Activated CD4-positive, alpha-beta T cell treated with anti-CD3 and anti-CD28 coated beads, Interleukin-2, amount 10 ng/mL, durations not matched to agents 24 days and 14 days (primary cell): Measurements from ENCODE around the gene ARHGAP21. TPM values are rescaled to one million over a fixed set of nuclear protein-coding genes. Genes with fewer than 3 reads are reported as not detected.
A peak's percentile ranks its signal among the peaks of the same experiment; 100 is the strongest.
"Not testable (repeated sequence)": the region's sequence is repeated elsewhere in the genome, so short reads cannot be mapped to it uniquely, and the experiment has no call there.

ENCODE experiments used
- DNase-seq: peaks from one replicate; pipeline ENCODE4 v3.0.0; 2022
- H3K27ac Mint-ChIP-seq: one replicate; pipeline ENCODE4 v1.8.0; 2022; ENCODE audit warnings: mild to moderate bottlenecking, mixed read lengths
- H3K27me3 Mint-ChIP-seq: one replicate; pipeline ENCODE4 v1.8.0; 2022; ENCODE audit warnings: mixed read lengths
- H3K36me3 Mint-ChIP-seq: one replicate; pipeline ENCODE4 v1.8.0; 2022; ENCODE audit warnings: low read depth, mild to moderate bottlenecking, mixed read lengths
- H3K4me1 Mint-ChIP-seq: one replicate; pipeline ENCODE4 v1.8.0; 2021; ENCODE audit warnings: mixed read lengths
- H3K4me3 Mint-ChIP-seq: one replicate; pipeline ENCODE4 v1.8.0; 2022; ENCODE audit warnings: mild to moderate bottlenecking, moderate library complexity, mixed read lengths
- H3K9me3 Mint-ChIP-seq: one replicate; pipeline ENCODE4 v1.8.0; 2021; ENCODE audit warnings: mixed read lengths
- intact Hi-C: fragments of 100-400 bp; cut with micrococcal nuclease; formaldehyde crosslinking; loops from one replicate; pipeline ENCODE4 v1.15.1; 2023
- total RNA-seq: library from RNA; stranded (reverse); gene quantifications from 2 replicates; pipeline ENCODE4 v1.2.3, GENCODE V29; 2022

Gene ARHGAP21
- total RNA-seq, 1 donor from 2014 or later = 56.6 TPM

GRCh38 chr10:24656326-24656725, 67.4 kb downstream of the ARHGAP21 start:
- H3K27ac Mint-ChIP-seq, H3K4me3 Mint-ChIP-seq, DNase-seq, intact Hi-C loops, H3K27me3 Mint-ChIP-seq, H3K9me3 Mint-ChIP-seq: not testable (repeated sequence)
- peaks cover 23% of the 10 kb centered on the region for H3K36me3 Mint-ChIP-seq
- H3K4me1 Mint-ChIP-seq = peaks cover 14% of the 10 kb centered on the region

- Mint-ChIP-seq H3K36me3 (peaks cover 11% of the 10 kb centered on the region), H3K27ac (no peak overlapping the region), H3K4me3 (no peak overlapping the region), H3K4me1 (peaks cover 15% of the 10 kb centered on the region), H3K27me3 (no peaks in the 10 kb centered on the region), H3K9me3 (no peaks in the 10 kb centered on the region)
- DNase-seq = no peak
- intact Hi-C loops = no loop called here
Measured at GRCh38 chr10:24652381-24652957, 71.2 kb downstream of the ARHGAP21 start.

GRCh38 chr10:24651923-24652322, 71.8 kb downstream of the ARHGAP21 start:
- intact Hi-C loops = no loop called here
- H3K4me3 Mint-ChIP-seq = no peak overlapping the region
- no peaks in the 10 kb centered on the region for H3K27me3 Mint-ChIP-seq

GRCh38 chr10:24650669-24651391, 72.9 kb downstream of the ARHGAP21 start:
- Mint-ChIP-seq H3K27me3 (no peaks in the 10 kb centered on the region), H3K9me3 (no peaks in the 10 kb centered on the region), H3K4me3 (no peak overlapping the region), H3K4me1 (peaks cover 15% of the 10 kb centered on the region), H3K36me3 (peaks cover 13% of the 10 kb centered on the region), H3K27ac (peak overlapping the region; percentile 50)
- no peak for DNase-seq
- intact Hi-C loops = no loop called here

More at GRCh38 chr10:24651923-24652322, 71.8 kb downstream of the ARHGAP21 start:
- Mint-ChIP-seq H3K36me3 (peaks cover 13% of the 10 kb centered on the region), H3K9me3 (no peaks in the 10 kb centered on the region), H3K27ac (no peak overlapping the region), H3K4me1 (peaks cover 15% of the 10 kb centered on the region)
- no peak for DNase-seq

GRCh38 chr10:24645784-24646183, 77.9 kb downstream of the ARHGAP21 start:
- H3K27ac Mint-ChIP-seq = no peak overlapping the region
- intact Hi-C loops = no loop called here
- peaks cover 2% of the 10 kb centered on the region for H3K36me3 Mint-ChIP-seq

GRCh38 chr10:24645022-24645421, 78.7 kb downstream of the ARHGAP21 start:
- intact Hi-C loops = no loop called here
- Mint-ChIP-seq H3K9me3 (no peaks in the 10 kb centered on the region), H3K27ac (no peak overlapping the region), H3K36me3 (peaks cover 2% of the 10 kb centered on the region), H3K4me3 (no peak overlapping the region), H3K4me1 (peaks cover 3% of the 10 kb centered on the region), H3K27me3 (no peaks in the 10 kb centered on the region)
- no peak for DNase-seq

More at GRCh38 chr10:24645784-24646183, 77.9 kb downstream of the ARHGAP21 start:
- Mint-ChIP-seq H3K9me3 (no peaks in the 10 kb centered on the region), H3K27me3 (no peaks in the 10 kb centered on the region), H3K4me1 (peaks cover 1% of the 10 kb centered on the region), H3K4me3 (no peak overlapping the region)
- peak; percentile 65 for DNase-seq

GRCh38 chr10:24643679-24644209, 79.9 kb downstream of the ARHGAP21 start:
- no peaks in the 10 kb centered on the region for H3K9me3 Mint-ChIP-seq
- no peaks in the 10 kb centered on the region for H3K27me3 Mint-ChIP-seq
- H3K4me3 Mint-ChIP-seq = no peak overlapping the region
- peaks cover 3% of the 10 kb centered on the region for H3K4me1 Mint-ChIP-seq
- no peak overlapping the region for H3K27ac Mint-ChIP-seq
- peaks cover 2% of the 10 kb centered on the region for H3K36me3 Mint-ChIP-seq
- no peak for DNase-seq
- intact Hi-C loops = loop anchor here (1.0 to 5.0 kb wide), 7 partner anchors 64 to 438 kb away; partner anchors contain the start of genes ENKUR, PRTFDC1 and THNSL1

GRCh38 chr10:24642921-24643678, 80.6 kb downstream of the ARHGAP21 start:
- H3K4me3 Mint-ChIP-seq = no peak overlapping the region
- peaks cover 2% of the 10 kb centered on the region for H3K36me3 Mint-ChIP-seq
- H3K9me3 Mint-ChIP-seq = no peaks in the 10 kb centered on the region
- DNase-seq = peak; percentile 79
- no peak overlapping the region for H3K27ac Mint-ChIP-seq
- intact Hi-C loops = loop anchor here (1.0 to 5.0 kb wide), 7 partner anchors 64 to 438 kb away; partner anchors contain the start of genes ENKUR, PRTFDC1 and THNSL1
- no peaks in the 10 kb centered on the region for H3K27me3 Mint-ChIP-seq
- peaks cover 3% of the 10 kb centered on the region for H3K4me1 Mint-ChIP-seq

- H3K9me3 Mint-ChIP-seq = no peaks in the 10 kb centered on the region
- H3K4me3 Mint-ChIP-seq = no peak overlapping the region
- no peak overlapping the region for H3K27ac Mint-ChIP-seq
- peaks cover 3% of the 10 kb centered on the region for H3K4me1 Mint-ChIP-seq
- intact Hi-C loops = no loop called here
- no peaks in the 10 kb centered on the region for H3K27me3 Mint-ChIP-seq
- DNase-seq = no peak
- H3K36me3 Mint-ChIP-seq = no peaks in the 10 kb centered on the region
Measured at GRCh38 chr10:24639124-24639523, 84.6 kb downstream of the ARHGAP21 start.

GRCh38 chr10:24625778-24626177, 97.9 kb downstream of the ARHGAP21 start:
- no peak overlapping the region for H3K4me3 Mint-ChIP-seq
- H3K27ac Mint-ChIP-seq = no peak overlapping the region
- peaks cover 4% of the 10 kb centered on the region for H3K36me3 Mint-ChIP-seq
- no peaks in the 10 kb centered on the region for H3K27me3 Mint-ChIP-seq
- no peaks in the 10 kb centered on the region for H3K9me3 Mint-ChIP-seq
- no peak for DNase-seq
- intact Hi-C loops = no loop called here
- peaks cover 14% of the 10 kb centered on the region for H3K4me1 Mint-ChIP-seq

- H3K4me3 Mint-ChIP-seq = no peak overlapping the region
- H3K4me1 Mint-ChIP-seq = peaks cover 19% of the 10 kb centered on the region
- no peaks in the 10 kb centered on the region for H3K27me3 Mint-ChIP-seq
- no peak for DNase-seq
- no peaks in the 10 kb centered on the region for H3K9me3 Mint-ChIP-seq
- intact Hi-C loops = no loop called here
- H3K36me3 Mint-ChIP-seq = peaks cover 8% of the 10 kb centered on the region
- no peak overlapping the region for H3K27ac Mint-ChIP-seq
Measured at GRCh38 chr10:24623383-24623782, 100.3 kb downstream of the ARHGAP21 start.

GRCh38 chr10:24622781-24623301, 100.8 kb downstream of the ARHGAP21 start:
- no peaks in the 10 kb centered on the region for H3K9me3 Mint-ChIP-seq
- peaks cover 8% of the 10 kb centered on the region for H3K36me3 Mint-ChIP-seq
- H3K4me1 Mint-ChIP-seq = peaks cover 22% of the 10 kb centered on the region
- intact Hi-C loops = no loop called here
- no peaks in the 10 kb centered on the region for H3K27me3 Mint-ChIP-seq
- H3K4me3 Mint-ChIP-seq = peak overlapping the region; percentile 32
- peak; percentile 61 for DNase-seq
- H3K27ac Mint-ChIP-seq = peak overlapping the region; percentile 26

GRCh38 chr10:24621035-24621795, 102.5 kb downstream of the ARHGAP21 start:
- H3K4me1 Mint-ChIP-seq = peaks cover 27% of the 10 kb centered on the region
- H3K36me3 Mint-ChIP-seq = peaks cover 10% of the 10 kb centered on the region
- H3K4me3 Mint-ChIP-seq, H3K27me3 Mint-ChIP-seq, intact Hi-C loops, DNase-seq, H3K27ac Mint-ChIP-seq, H3K9me3 Mint-ChIP-seq: not testable (repeated sequence)
